ENCODE measurements around the gene CIB1.

DNA sequence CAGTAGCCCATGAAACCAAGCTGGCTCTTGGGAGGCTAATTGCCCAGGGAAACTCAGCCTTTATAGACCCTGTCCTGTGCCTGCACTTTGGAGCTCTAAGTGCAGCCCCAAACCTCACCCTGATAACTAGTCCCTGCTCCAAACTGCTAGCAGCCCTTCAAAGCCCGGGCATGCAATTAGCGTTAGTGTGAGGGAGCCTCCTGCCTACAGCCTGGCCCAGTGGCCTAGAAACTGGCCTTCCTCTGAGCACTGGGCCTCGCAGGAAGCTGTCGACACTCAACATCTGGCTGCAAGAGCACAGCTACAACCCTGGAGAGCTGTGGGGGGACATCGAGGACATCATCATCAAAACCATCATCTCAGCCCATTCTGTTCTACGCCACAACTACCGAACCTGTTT lies 24.0 kb upstream of the CIB1 start:
- TF ChIP-seq, protein P1, sequence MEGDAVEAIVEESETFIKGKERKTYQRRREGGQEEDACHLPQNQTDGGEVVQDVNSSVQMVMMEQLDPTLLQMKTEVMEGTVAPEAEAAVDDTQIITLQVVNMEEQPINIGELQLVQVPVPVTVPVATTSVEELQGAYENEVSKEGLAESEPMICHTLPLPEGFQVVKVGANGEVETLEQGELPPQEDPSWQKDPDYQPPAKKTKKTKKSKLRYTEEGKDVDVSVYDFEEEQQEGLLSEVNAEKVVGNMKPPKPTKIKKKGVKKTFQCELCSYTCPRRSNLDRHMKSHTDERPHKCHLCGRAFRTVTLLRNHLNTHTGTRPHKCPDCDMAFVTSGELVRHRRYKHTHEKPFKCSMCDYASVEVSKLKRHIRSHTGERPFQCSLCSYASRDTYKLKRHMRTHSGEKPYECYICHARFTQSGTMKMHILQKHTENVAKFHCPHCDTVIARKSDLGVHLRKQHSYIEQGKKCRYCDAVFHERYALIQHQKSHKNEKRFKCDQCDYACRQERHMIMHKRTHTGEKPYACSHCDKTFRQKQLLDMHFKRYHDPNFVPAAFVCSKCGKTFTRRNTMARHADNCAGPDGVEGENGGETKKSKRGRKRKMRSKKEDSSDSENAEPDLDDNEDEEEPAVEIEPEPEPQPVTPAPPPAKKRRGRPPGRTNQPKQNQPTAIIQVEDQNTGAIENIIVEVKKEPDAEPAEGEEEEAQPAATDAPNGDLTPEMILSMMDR (IDR thresholded peaks at IDR 0.05), result no peak
- TF ChIP-seq MXI1 (IDR thresholded peaks at IDR 0.05; ENCODE audit: low read depth, low read length), result no peak
- no peak for TF ChIP-seq POLR2AphosphoS5 (IDR thresholded peaks at IDR 0.05; ENCODE audit: low read depth, low read length)
- TF ChIP-seq, protein P2, sequence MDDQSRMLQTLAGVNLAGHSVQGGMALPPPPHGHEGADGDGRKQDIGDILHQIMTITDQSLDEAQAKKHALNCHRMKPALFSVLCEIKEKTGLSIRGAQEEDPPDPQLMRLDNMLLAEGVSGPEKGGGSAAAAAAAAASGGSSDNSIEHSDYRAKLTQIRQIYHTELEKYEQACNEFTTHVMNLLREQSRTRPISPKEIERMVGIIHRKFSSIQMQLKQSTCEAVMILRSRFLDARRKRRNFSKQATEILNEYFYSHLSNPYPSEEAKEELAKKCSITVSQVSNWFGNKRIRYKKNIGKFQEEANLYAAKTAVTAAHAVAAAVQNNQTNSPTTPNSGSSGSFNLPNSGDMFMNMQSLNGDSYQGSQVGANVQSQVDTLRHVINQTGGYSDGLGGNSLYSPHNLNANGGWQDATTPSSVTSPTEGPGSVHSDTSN (IDR thresholded peaks at IDR 0.05), result no peak
- TF ChIP-seq SIN3A (IDR thresholded peaks at IDR 0.05; ENCODE audit: borderline replicate concordance, low read depth, low read length), result no peak
- TF ChIP-seq, protein P3, sequence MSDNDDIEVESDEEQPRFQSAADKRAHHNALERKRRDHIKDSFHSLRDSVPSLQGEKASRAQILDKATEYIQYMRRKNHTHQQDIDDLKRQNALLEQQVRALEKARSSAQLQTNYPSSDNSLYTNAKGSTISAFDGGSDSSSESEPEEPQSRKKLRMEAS (IDR thresholded peaks at IDR 0.05; ENCODE audit: low read depth), result no peak
- TF ChIP-seq, protein P4, sequence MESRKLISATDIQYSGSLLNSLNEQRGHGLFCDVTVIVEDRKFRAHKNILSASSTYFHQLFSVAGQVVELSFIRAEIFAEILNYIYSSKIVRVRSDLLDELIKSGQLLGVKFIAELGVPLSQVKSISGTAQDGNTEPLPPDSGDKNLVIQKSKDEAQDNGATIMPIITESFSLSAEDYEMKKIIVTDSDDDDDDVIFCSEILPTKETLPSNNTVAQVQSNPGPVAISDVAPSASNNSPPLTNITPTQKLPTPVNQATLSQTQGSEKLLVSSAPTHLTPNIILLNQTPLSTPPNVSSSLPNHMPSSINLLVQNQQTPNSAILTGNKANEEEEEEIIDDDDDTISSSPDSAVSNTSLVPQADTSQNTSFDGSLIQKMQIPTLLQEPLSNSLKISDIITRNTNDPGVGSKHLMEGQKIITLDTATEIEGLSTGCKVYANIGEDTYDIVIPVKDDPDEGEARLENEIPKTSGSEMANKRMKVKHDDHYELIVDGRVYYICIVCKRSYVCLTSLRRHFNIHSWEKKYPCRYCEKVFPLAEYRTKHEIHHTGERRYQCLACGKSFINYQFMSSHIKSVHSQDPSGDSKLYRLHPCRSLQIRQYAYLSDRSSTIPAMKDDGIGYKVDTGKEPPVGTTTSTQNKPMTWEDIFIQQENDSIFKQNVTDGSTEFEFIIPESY (IDR thresholded peaks at IDR 0.05; ENCODE audit: borderline replicate concordance, low read depth), result no peak
- no peak for TF ChIP-seq EP300 (IDR thresholded peaks at IDR 0.05; ENCODE audit: borderline replicate concordance in 1 of 2, low read depth in 1 of 2, low read length in 1 of 2)
- TF ChIP-seq, protein P5, sequence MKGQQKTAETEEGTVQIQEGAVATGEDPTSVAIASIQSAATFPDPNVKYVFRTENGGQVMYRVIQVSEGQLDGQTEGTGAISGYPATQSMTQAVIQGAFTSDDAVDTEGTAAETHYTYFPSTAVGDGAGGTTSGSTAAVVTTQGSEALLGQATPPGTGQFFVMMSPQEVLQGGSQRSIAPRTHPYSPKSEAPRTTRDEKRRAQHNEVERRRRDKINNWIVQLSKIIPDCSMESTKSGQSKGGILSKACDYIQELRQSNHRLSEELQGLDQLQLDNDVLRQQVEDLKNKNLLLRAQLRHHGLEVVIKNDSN (IDR thresholded peaks at IDR 0.05; ENCODE audit: borderline replicate concordance, low read depth), result no peak
- TF ChIP-seq RXRA (IDR thresholded peaks at IDR 0.05; ENCODE audit: borderline replicate concordance, low read depth), result no peak
- TF ChIP-seq, protein P6, sequence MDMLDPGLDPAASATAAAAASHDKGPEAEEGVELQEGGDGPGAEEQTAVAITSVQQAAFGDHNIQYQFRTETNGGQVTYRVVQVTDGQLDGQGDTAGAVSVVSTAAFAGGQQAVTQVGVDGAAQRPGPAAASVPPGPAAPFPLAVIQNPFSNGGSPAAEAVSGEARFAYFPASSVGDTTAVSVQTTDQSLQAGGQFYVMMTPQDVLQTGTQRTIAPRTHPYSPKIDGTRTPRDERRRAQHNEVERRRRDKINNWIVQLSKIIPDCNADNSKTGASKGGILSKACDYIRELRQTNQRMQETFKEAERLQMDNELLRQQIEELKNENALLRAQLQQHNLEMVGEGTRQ (IDR thresholded peaks at IDR 0.05; ENCODE audit: borderline replicate concordance, low read depth, low read length), result no peak

All from SK-N-SH (cell line).